ENCODE data around the gene MYO3B. TPM values are rescaled to one million over a fixed set of nuclear protein-coding genes. Genes with fewer than 3 reads are reported as not detected.

MYO3B gene
- total RNA-seq, 1 experiment from 2014 or later, result not detected

GRCh38 chr2:170485254-170486026 lies 307.5 kb downstream of the MYO3B start:
- Histone ChIP-seq H3K9me3 (no peaks in the 10 kb centered on the region), H3K36me3 (no peaks in the 10 kb centered on the region), H3K27me3 (no peaks in the 10 kb centered on the region), H3K4me3 (no peak overlapping the region)
- no peak for DNase-seq

GRCh38 chr2:170486730-170487129 lies 308.8 kb downstream of the MYO3B start:
- H3K9me3 ChIP-seq, result no peaks in the 10 kb centered on the region
- no peak for DNase-seq
- no peaks in the 10 kb centered on the region for H3K36me3 ChIP-seq
- no peaks in the 10 kb centered on the region for H3K27me3 ChIP-seq
- H3K4me3 ChIP-seq, result no peak overlapping the region

GRCh38 chr2:170488807-170489206 lies 310.9 kb downstream of the MYO3B start:
- no peaks in the 10 kb centered on the region for H3K9me3 ChIP-seq
- H3K27me3 ChIP-seq, result no peaks in the 10 kb centered on the region
- H3K4me3 ChIP-seq, result no peak overlapping the region
- no peaks in the 10 kb centered on the region for H3K36me3 ChIP-seq
- no peak for DNase-seq

- Histone ChIP-seq H3K9me3 (no peaks in the 10 kb centered on the region), H3K4me3 (no peak overlapping the region), H3K27me3 (no peaks in the 10 kb centered on the region), H3K36me3 (no peaks in the 10 kb centered on the region)
- peak; percentile 19 for DNase-seq
Measured at GRCh38 chr2:170492010-170492409, 314.1 kb downstream of the MYO3B start.

GRCh38 chr2:170493426-170494097 lies 315.6 kb downstream of the MYO3B start:
- no peaks in the 10 kb centered on the region for H3K36me3 ChIP-seq
- no peaks in the 10 kb centered on the region for H3K9me3 ChIP-seq
- H3K27me3 ChIP-seq, result no peaks in the 10 kb centered on the region
- peak; percentile 75 for DNase-seq
- H3K4me3 ChIP-seq, result no peak overlapping the region

GRCh38 chr2:170495896-170496295 lies 317.9 kb downstream of the MYO3B start:
- Histone ChIP-seq H3K27me3 (no peaks in the 10 kb centered on the region), H3K36me3 (no peaks in the 10 kb centered on the region), H3K4me3 (no peak overlapping the region), H3K9me3 (no peaks in the 10 kb centered on the region)
- DNase-seq, result no peak

GRCh38 chr2:170498619-170499018 lies 320.7 kb downstream of the MYO3B start:
- Histone ChIP-seq H3K4me3 (no peak overlapping the region), H3K9me3 (no peaks in the 10 kb centered on the region), H3K27me3 (no peaks in the 10 kb centered on the region), H3K36me3 (no peaks in the 10 kb centered on the region)
- DNase-seq, result no peak

GRCh38 chr2:170500104-170500503 lies 322.2 kb downstream of the MYO3B start:
- H3K27me3 ChIP-seq, result no peaks in the 10 kb centered on the region
- no peak for DNase-seq
- H3K36me3 ChIP-seq, result no peaks in the 10 kb centered on the region
- no peak overlapping the region for H3K4me3 ChIP-seq
- H3K9me3 ChIP-seq, result no peaks in the 10 kb centered on the region

GRCh38 chr2:170500770-170501169 lies 322.8 kb downstream of the MYO3B start:
- DNase-seq, result no peak
- no peak overlapping the region for H3K4me3 ChIP-seq
- no peaks in the 10 kb centered on the region for H3K36me3 ChIP-seq
- no peaks in the 10 kb centered on the region for H3K9me3 ChIP-seq
- no peaks in the 10 kb centered on the region for H3K27me3 ChIP-seq

GRCh38 chr2:170501421-170502043 lies 323.6 kb downstream of the MYO3B start:
- Histone ChIP-seq H3K36me3 (no peaks in the 10 kb centered on the region), H3K4me3 (no peak overlapping the region), H3K27me3 (no peaks in the 10 kb centered on the region), H3K9me3 (no peaks in the 10 kb centered on the region)
- DNase-seq, result no peak

- no peaks in the 10 kb centered on the region for H3K27me3 ChIP-seq
- no peak overlapping the region for H3K4me3 ChIP-seq
- no peaks in the 10 kb centered on the region for H3K36me3 ChIP-seq
- DNase-seq, result no peak
- H3K9me3 ChIP-seq, result no peaks in the 10 kb centered on the region
Measured at GRCh38 chr2:170502361-170503130, 324.6 kb downstream of the MYO3B start.

- no peak for DNase-seq
- H3K27me3 ChIP-seq, result no peaks in the 10 kb centered on the region
Measured at GRCh38 chr2:170503563-170503962, 325.6 kb downstream of the MYO3B start.

GRCh38 chr2:170503971-170504809 lies 326.2 kb downstream of the MYO3B start:
- H3K4me3 ChIP-seq, result no peak overlapping the region
- H3K27me3 ChIP-seq, result no peaks in the 10 kb centered on the region
- no peaks in the 10 kb centered on the region for H3K9me3 ChIP-seq
- no peaks in the 10 kb centered on the region for H3K36me3 ChIP-seq
- DNase-seq, result no peak

More at GRCh38 chr2:170503563-170503962, 325.6 kb downstream of the MYO3B start:
- no peaks in the 10 kb centered on the region for H3K9me3 ChIP-seq
- no peak overlapping the region for H3K4me3 ChIP-seq
- no peaks in the 10 kb centered on the region for H3K36me3 ChIP-seq

GRCh38 chr2:170504810-170505145 lies 326.8 kb downstream of the MYO3B start:
- Histone ChIP-seq H3K9me3 (no peaks in the 10 kb centered on the region), H3K36me3 (no peaks in the 10 kb centered on the region), H3K27me3 (no peaks in the 10 kb centered on the region), H3K4me3 (no peak overlapping the region)
- DNase-seq, result no peak

GRCh38 chr2:170505631-170506275 lies 327.8 kb downstream of the MYO3B start:
- Histone ChIP-seq H3K4me3 (no peak overlapping the region), H3K27me3 (no peaks in the 10 kb centered on the region), H3K9me3 (no peaks in the 10 kb centered on the region), H3K36me3 (no peaks in the 10 kb centered on the region)
- DNase-seq, result peak; percentile 53
